ENCODE measurements around the gene PBX2.
"Not testable (repeated sequence)": the region's sequence is repeated elsewhere in the genome, so short reads cannot be mapped to it uniquely, and the experiment has no call there.

Gene PBX2

DNA sequence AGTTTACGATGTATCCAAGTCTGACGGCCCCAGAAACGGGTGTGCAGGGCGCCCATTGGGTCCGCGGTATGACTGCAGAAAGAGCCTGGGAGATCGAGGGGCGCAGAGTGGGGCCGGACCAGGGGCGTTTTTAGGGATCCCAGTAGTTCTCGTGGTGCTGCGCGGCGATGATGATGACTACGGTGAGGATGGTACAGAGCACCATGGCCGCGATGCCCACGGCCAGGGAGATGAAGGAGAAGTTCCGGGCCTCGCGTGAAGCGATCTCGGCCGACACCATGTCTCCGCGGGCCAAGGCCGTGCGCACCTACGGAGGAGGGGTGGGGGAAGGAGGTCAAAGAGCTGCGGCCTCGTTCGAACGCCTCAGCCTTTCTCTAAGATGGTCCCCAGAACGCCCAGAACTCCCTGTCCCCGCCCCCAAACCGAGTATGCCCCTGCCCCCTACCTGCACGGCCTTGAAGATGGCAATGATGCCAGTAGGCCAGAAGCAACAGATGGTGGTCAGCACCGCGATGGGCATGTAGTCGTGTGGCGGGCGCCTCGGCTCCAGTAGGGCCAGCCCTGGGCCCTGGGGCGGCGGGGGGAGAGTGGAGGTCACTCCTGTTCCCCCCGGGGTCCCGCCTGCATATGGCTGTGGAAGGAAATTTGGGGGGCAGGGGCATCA, 40.8 kb downstream of the PBX2 start:
- DNase-seq (ENCODE audit: low spot score): no peak

DNA sequence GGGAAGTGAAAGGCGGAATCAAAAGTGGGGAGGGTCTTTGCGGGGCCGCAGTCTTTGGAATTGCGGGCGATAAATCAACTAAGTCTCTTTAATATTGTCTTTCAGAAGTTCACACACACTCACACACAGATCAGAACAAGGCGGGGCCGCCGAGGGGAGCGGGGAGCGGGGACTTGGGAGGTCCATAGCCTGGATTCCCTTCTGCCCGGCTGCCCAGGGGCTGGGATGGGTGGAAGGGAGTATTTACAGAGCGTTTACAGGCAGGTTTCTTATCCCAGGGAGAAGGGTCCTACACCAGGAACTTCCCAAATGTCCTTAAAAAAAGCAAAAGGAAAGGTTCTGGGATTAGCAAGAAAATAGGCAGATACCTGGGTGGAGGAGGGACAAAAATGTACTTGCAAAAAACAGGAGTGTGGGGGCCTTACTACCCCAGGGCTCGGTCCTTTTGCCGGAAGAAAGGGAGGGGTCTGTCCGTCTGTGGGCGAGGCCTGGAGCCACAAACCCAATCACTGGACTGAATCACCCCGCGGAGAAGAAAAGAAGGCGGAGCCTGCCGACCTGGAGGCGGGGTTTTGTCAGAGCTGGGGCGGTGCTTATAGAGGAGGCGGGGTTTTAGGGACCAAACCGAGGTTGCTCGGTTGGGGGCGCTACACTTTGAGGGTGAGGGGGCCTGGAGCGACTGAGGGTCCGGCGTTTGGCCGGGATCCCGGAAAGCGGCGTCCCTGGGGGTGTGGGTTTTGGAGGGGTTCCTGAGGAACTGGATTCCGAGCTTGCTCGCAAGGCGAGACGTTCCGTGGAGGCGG, 41.5 kb downstream of the PBX2 start:
- peak; percentile 85 for DNase-seq (ENCODE audit: low spot score)

DNA sequence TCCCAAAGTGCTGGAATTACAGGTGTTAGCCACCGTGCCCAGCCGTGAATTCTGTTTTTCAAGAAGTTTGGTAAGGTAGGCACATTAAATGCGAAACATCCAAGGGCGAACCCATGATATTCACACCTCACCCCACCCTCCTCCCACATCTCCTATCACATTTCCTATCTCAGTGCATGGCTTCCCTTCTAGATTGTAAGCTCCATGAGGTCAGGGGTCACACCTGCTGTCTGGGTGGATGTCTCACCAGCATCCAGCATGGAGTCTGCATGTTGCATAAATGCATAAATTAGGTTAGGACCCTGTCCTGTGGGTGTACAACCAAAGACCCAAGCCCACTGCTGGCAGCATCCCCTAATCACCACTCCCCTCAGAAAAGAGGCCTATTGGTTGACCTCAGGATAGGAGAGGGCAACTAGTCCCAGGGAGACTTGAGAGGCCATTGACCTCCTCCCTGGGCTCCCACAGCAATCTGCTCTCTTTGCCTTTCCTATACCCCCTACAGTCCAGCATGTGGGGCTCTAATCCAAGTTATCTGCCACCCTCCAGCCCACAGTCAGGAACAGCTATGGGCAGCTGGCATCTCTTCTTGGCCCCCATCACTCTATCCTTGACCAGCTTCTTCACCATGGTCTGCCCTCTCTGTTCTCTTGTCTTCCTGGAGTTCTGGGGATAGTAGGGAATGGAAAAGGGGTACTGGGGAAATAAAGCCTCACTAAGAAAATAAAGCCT, 42.4 kb downstream of the PBX2 start:
- DNase-seq (ENCODE audit: low spot score): peak; percentile 54

GRCh38 chr6:32146687-32147086, 43.3 kb downstream of the PBX2 start:
- DNase-seq (ENCODE audit: low spot score): no peak

- no peak for DNase-seq (ENCODE audit: low spot score)
These were observed 43.7 kb downstream of the PBX2 start for GRCh38 chr6:32146287-32146686.

DNA sequence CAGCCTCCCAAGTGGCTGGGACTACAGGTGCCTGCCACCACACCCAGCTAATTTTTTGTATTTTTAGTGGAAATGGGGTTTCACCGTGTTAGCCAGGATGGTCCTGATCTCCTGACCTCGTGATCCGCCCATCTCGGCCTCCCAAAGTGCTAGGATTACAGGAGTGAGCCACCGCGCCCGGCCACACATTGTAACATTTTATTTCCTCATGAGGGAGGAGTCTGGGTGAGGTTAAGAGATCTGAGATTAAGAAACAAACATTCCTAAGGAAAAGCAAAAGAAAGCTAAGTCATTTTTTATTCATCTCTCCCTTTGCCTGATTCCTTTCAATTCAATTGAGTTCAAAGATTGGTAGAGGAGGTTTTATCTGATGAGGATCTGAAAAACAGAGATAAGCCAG, 45.8 kb downstream of the PBX2 start:
- not testable (repeated sequence) for DNase-seq (ENCODE audit: low spot score)

GRCh38 chr6:32140420-32141046, 49.5 kb downstream of the PBX2 start:
- DNase-seq (ENCODE audit: low spot score): peak; percentile 39

DNA sequence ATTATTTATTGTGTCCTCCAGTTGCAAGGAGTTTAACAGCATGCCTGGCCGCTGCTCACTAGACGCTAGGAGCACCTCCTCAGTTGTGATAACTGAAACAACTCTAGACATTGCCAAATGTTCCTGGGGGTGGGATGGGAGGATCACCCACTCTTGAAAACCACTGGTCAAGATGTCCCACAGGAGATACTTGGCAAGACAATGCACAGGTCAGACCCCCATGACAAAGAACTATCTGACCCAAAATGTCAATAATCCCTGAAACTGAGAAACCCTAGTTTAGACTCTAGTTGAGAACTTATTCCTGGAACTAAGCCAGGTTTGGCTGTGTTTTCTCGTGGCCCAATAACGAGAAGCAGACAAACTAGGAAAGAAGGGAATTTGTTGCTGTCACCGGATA, 50.4 kb downstream of the PBX2 start:
- DNase-seq (ENCODE audit: low spot score): no peak

- no peak for DNase-seq (ENCODE audit: low spot score)
These were observed 52.5 kb downstream of the PBX2 start for GRCh38 chr6:32137454-32137853.

All from hematopoietic multipotent progenitor cell treated with erythropoietin and hydrocortisone succinate and interleukin-3 and kit ligand, for 17 days (in vitro differentiated cells).